Activated T-helper 9 cell treated with anti-CD3 and anti-CD28 coated beads, Interleukin-2, amount 50 U/mL, for 16 hours (primary cell): ENCODE data around the gene CXCR6.

Experiments used
- DNase-seq: peaks from one replicate; pipeline ENCODE4 v3.0.0-alpha.2; 2020; ENCODE audit warnings: low read depth

The CXCR6 gene

DNA sequence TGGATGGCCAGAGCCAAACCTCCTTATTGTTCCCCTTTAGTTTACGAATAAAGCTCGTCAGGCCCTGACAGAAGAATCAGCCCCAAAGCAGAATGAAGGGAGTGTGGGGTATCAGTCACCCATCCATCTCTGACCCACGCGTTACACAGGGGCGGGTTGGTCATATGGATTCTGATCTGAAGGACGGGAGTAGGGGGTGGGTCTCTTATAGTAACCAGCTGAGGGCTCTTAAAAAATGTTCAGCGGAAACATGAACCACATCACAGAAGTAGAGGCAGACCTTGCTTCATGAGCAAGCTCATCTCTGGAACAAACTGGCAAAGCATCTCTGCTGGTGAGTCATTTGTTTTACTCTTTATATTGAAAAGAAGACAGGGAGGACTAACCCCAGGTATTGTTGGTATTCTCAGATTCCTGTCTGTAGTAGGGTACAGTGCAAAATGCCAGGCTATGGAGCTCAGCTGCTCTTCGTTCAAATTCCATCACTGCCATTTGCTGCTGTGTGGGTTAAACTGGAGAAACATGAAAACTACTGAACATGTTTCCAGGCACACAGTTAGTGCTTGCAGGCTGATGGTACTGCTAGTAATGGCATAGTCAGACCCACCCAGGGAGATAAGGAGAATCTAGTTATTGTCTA is at the start of gene CXCR6:
Gene CXCR6 (plus strand): TSS at position 258 of the 640 bp plus-strand sequence. CDS start 3,018 bp downstream, outside the sequence.
- peak; percentile 25 for DNase-seq

GRCh38 chr3:45894015-45894414 is 49.2 kb upstream of the CXCR6 start:
- no peak for DNase-seq

DNA sequence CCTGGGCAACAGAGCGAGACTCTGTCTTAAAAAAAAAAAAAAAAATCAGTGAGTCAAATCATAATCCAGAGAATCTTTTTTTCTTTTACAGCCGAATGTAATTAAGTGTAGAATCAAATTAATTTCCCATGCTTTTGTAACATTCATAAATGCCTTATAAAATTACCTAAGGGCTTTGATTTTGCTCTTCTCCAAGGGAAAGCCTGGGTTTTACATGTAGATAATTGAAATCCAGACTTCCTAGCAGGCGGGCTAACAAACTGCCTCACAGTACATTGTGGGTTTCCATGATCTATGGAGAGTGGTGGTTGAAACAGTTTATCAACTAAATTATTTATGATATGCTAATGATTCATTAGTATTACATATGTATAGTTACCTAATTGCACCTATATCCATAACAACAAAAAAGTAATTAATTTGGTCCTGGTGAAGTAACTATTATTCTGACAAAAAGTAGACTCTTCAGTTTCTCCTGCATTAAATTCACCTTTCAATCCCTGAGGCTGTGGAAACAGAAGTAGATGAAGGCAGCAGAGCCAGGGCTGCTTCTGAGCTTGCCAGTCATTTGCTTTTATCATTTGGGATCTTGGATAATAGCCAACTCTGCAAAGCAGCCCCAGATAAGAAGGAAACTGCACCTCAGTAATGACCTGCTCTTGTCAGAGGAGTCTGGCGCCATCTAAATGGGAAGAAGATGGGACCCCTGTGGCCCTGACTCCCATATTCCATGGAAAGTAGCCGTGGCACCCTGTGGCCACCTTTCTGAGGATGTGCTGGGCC is 47.4 kb upstream of the CXCR6 start:
- no peak for DNase-seq

- no peak for DNase-seq
Observed at GRCh38 chr3:45896956-45897355, 46.3 kb upstream of the CXCR6 start.

- no peak for DNase-seq
Observed at GRCh38 chr3:45904931-45905330, 38.3 kb upstream of the CXCR6 start.

- no peak for DNase-seq
Observed at GRCh38 chr3:45905755-45906154, 37.5 kb upstream of the CXCR6 start.

GRCh38 chr3:45906681-45907407 is 36.4 kb upstream of the CXCR6 start:
- DNase-seq, result no peak

DNA sequence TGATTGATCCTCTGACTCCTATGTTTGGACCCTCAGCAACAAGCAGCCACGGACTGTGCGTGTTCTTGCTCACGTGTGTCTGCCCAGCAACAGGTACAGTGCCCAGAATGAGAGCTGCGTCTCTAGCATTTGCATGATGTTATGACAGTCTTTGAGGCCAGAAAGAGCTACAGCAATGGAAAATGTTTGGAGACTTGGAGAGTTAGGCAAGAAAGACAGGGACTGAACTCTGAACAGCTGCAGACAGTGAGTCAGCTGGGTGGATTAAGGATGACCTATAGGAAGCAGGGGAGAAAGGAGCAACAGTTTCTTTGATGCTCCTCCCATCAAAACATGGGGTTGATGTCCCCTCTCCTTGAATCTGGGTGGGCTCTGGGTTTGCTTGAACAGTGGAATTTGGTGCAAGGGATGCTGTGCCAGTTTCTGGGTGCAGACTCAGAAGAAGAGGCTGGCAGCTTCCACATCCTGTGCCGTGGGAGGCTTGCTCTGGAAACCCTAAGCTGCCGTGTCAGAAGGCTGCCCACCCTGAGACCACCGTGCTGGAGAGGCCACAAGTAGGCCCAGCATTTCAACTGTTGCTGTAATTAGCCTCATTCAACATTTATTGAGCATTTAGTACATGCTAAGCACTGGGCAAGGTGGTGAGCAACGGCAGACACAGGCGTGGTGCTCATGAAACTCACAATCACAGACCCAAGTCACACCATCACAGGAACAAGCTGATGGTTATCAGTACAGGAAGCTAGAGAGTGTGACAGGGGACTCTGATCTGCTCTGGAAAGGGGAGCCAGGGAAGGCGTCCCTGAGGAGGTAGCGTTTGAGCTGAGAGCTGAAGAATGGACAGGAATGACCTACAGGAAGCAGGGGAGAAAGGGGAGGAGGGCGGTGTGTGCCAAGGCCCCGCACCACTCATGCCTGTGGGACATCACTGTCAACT is 35.2 kb upstream of the CXCR6 start:
- DNase-seq, result no peak

GRCh38 chr3:45908761-45909160 is 34.5 kb upstream of the CXCR6 start:
- DNase-seq, result no peak

GRCh38 chr3:45909542-45909941 is 33.7 kb upstream of the CXCR6 start:
- no peak for DNase-seq

- no peak for DNase-seq
Observed at GRCh38 chr3:45910892-45911291, 32.4 kb upstream of the CXCR6 start.

GRCh38 chr3:45911511-45912226 is 31.6 kb upstream of the CXCR6 start:
- no peak for DNase-seq

DNA sequence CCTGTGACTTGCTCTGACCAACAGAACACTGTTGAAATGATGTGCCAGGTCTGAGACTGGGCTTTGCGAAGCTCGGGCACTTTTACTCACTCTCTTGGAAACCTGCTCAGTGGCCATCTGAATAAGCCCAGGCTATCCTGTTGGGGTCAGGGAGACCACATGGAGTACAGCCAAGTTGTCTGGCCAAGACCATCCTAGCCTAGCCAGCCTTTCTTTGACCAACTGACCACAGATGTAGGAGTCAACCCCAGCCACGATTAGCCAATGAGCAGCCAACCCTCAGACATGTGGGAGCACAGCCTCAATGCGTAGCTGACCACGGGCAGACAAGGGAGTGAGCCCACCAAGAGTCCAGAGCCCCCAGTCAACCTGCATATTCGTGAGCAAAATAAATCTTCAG is 30.8 kb upstream of the CXCR6 start:
- DNase-seq, result no peak

DNA sequence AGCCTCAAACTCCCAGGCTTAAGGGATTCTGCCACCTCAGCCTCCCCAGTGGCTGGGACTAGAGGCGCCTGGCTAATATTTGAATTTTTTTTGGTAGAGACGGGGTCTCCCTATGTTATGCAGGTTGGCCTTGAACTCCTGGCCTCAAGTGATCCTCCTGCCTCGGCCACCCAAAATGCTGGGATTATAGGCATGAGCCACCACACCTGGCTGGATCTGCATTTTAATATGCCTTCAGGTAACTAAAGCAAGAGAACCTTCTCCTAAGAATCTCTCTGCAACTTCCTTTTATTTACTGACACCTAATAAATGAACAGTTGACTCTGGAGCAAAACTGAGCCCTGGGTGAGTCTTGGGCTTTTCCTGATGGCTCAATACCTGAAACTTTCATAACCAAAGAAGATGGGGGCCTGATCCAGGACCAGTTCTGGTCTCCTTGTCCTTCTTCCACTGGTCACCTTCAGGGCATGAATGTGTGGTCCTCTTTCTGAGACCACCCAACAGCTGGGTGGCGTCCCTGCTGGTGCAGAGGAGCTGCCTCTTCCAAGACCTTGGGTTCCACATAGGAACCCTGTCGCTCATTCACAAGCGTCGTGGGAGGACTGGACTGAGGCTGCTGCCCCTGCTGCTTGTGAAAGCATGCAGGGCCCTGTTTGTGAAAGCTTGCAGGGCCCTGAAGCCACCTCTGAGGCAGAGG is 28.8 kb upstream of the CXCR6 start:
- DNase-seq, result no peak

DNA sequence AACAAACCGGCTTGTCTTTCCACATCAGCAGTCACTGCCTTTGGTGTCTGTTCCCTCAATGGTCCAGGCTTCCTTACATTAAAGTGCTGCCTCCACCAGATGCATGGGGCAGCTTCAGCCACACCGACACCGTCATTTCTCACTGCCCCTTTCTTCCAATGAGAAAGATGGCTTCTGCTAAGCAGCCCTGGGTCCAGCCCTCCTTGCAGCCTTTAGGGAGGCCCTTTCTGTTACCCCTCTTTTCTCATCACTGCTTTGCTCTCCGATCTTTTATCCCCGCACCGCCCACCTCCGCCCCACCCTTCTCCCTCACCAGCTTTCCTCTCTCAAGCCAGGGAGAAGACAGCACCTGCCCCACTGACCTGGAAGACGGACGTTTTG is 28.2 kb upstream of the CXCR6 start:
- DNase-seq, result no peak

GRCh38 chr3:45915518-45916231 is 27.6 kb upstream of the CXCR6 start:
- DNase-seq, result peak; percentile 70

GRCh38 chr3:45917146-45917898 is 25.9 kb upstream of the CXCR6 start:
- DNase-seq, result no peak

GRCh38 chr3:45921158-45922038 is 21.9 kb upstream of the CXCR6 start:
- no peak for DNase-seq
